GM06990 (cell line): ENCODE results near the gene NOLC1.

Source experiments
- DNase-seq: peaks from one replicate; pipeline ENCODE4 v3.0.0-alpha.2; 2011; ENCODE audit not compliant: insufficient read length; ENCODE audit errors: extremely low read depth
- H3K27me3 ChIP-seq: replicated peaks from 2 replicates; pipeline ENCODE4 v1.6.0; 2011; ENCODE audit warnings: low read length; ENCODE audit not compliant: control insufficient read depth, insufficient read depth
- H3K36me3 ChIP-seq: 2 replicates; pipeline ENCODE4 v1.5.1; 2011; ENCODE audit warnings: low read length; ENCODE audit not compliant: control insufficient read depth, insufficient read depth
- H3K4me3 ChIP-seq: replicated peaks from 2 replicates; pipeline ENCODE4 v1.5.1; 2011; ENCODE audit warnings: low read depth, mild to moderate bottlenecking, control low read depth, low read length
- CTCF ChIP-seq: IDR thresholded peaks from 2 replicates; pipeline ENCODE4 v1.5.1; 2011; ENCODE audit warnings: low read length, control low read depth, mild to moderate bottlenecking, inconsistent platforms; ENCODE audit not compliant: insufficient read depth, poor library complexity, severe bottlenecking

The NOLC1 gene

GRCh38 chr10:102154466-102155116, 2.4 kb downstream of the NOLC1 start:
- no peak for TF ChIP-seq CTCF

GRCh38 chr10:102157224-102157623, 5.0 kb downstream of the NOLC1 start:
- Histone ChIP-seq H3K36me3 (peaks cover 43% of the 10 kb centered on the region), H3K4me3 (no peak overlapping the region), H3K27me3 (no peaks in the 10 kb centered on the region)
- DNase-seq, result no peak
- TF ChIP-seq CTCF, result no peak

More at GRCh38 chr10:102154466-102155116, 2.4 kb downstream of the NOLC1 start:
- H3K27me3 ChIP-seq, result no peaks in the 10 kb centered on the region
- no peak overlapping the region for H3K4me3 ChIP-seq
- H3K36me3 ChIP-seq, result peaks cover 28% of the 10 kb centered on the region
- DNase-seq, result no peak

- TF ChIP-seq CTCF, result no peak
- DNase-seq, result no peak
- H3K4me3 ChIP-seq, result no peak overlapping the region
Measured at GRCh38 chr10:102159051-102159597, 6.9 kb downstream of the NOLC1 start.

GRCh38 chr10:102159831-102160230, 7.6 kb downstream of the NOLC1 start:
- DNase-seq, result no peak
- Histone ChIP-seq H3K36me3 (peaks cover 44% of the 10 kb centered on the region), H3K4me3 (no peak overlapping the region), H3K27me3 (no peaks in the 10 kb centered on the region)
- TF ChIP-seq CTCF, result no peak

More at GRCh38 chr10:102159051-102159597, 6.9 kb downstream of the NOLC1 start:
- Histone ChIP-seq H3K27me3 (no peaks in the 10 kb centered on the region), H3K36me3 (peaks cover 47% of the 10 kb centered on the region)

DNA sequence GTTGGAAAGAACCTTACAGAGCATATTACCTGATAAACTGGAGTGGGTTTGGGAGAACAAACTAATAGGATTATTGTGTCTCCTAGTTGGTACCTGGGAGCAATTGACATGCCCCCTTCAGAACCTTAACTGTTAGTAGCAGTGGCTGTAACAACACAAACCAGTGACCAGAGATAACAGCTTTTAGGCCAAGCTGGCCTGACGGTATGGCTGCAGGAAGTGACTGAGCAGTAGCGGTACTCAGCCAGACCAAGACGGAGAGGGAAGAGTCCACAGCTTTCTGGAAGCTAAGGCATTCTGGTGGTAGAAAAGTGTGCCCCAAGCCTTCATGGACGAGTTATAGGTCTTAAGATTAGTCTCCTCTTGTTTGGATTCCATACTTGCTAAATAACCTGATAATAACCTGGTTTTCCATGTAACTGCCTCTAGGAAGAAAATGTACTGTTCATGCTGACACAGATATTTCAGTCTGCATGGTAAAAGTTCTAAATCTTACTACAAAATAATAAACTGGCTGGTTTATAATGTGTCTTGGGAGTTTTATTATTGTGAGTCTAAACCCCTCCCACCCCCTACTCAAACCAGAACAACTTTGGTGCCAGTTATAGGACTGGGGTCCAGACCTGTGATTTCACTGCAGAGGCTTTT, 11.3 kb downstream of the NOLC1 start:
- DNase-seq, result no peak
- no peaks in the 10 kb centered on the region for H3K27me3 ChIP-seq
- TF ChIP-seq CTCF, result no peak
- H3K36me3 ChIP-seq, result peaks cover 29% of the 10 kb centered on the region
- H3K4me3 ChIP-seq, result no peak overlapping the region
